ENCODE measurements around the gene GATAD2A.

The GATAD2A gene

GRCh38 chr19:19507354-19507753 lies 101.9 kb downstream of the GATAD2A start:
- no peak for DNase-seq (ENCODE audit: low spot score)

GRCh38 chr19:19508217-19508616 lies 102.7 kb downstream of the GATAD2A start:
- no peak for DNase-seq (ENCODE audit: low spot score)

- no peak for DNase-seq (ENCODE audit: low spot score)
Measured at GRCh38 chr19:19510432-19510831, 105.0 kb downstream of the GATAD2A start.

- no peak for DNase-seq (ENCODE audit: low spot score)
Measured at GRCh38 chr19:19513682-19514081, 108.2 kb downstream of the GATAD2A start.

GRCh38 chr19:19514215-19514657 lies 108.8 kb downstream of the GATAD2A start:
- DNase-seq (ENCODE audit: low spot score), result no peak

GRCh38 chr19:19514881-19515641 lies 109.6 kb downstream of the GATAD2A start, which contains the start of gene TSSK6:
Gene TSSK6, minus strand, starts transcription at chr19:19515548. Its CDS starts 121 bp downstream, at chr19:19515427.
- DNase-seq (ENCODE audit: low spot score), result no peak

GRCh38 chr19:19515642-19516519 lies 110.4 kb downstream of the GATAD2A start, which contains the start of gene NDUFA13:
Gene NDUFA13, plus strand, starts transcription at chr19:19516225. Its CDS starts 14 bp downstream, at chr19:19516239.
- DNase-seq (ENCODE audit: low spot score), result peak; percentile 95

- no peak for DNase-seq (ENCODE audit: low spot score)
Measured at GRCh38 chr19:19517235-19517619, 111.8 kb downstream of the GATAD2A start.

- DNase-seq (ENCODE audit: low spot score), result no peak
Measured at GRCh38 chr19:19520989-19521388, 115.5 kb downstream of the GATAD2A start.

- no peak for DNase-seq (ENCODE audit: low spot score)
Measured at GRCh38 chr19:19523177-19523576, 117.7 kb downstream of the GATAD2A start.

- DNase-seq (ENCODE audit: low spot score), result no peak
Measured at GRCh38 chr19:19524053-19524452, 118.6 kb downstream of the GATAD2A start.

- no peak for DNase-seq (ENCODE audit: low spot score)
Measured at GRCh38 chr19:19525611-19526380, 120.3 kb downstream of the GATAD2A start.

- DNase-seq (ENCODE audit: low spot score), result no peak
Measured at GRCh38 chr19:19526581-19527370, 121.3 kb downstream of the GATAD2A start.

GRCh38 chr19:19527371-19527656 lies 121.8 kb downstream of the GATAD2A start:
- no peak for DNase-seq (ENCODE audit: low spot score)

- DNase-seq (ENCODE audit: low spot score), result no peak
Measured at GRCh38 chr19:19527674-19528625, 122.5 kb downstream of the GATAD2A start.

GRCh38 chr19:19528721-19529490 lies 123.4 kb downstream of the GATAD2A start, which contains the start of gene YJEFN3:
Gene YJEFN3, plus strand, starts transcription at chr19:19528911. Its CDS starts 22 bp downstream, at chr19:19528933.
- no peak for DNase-seq (ENCODE audit: low spot score)

- no peak for DNase-seq (ENCODE audit: low spot score)
Measured at GRCh38 chr19:19529783-19530422, 124.4 kb downstream of the GATAD2A start.

GRCh38 chr19:19530423-19530804 lies 124.9 kb downstream of the GATAD2A start:
- no peak for DNase-seq (ENCODE audit: low spot score)

GRCh38 chr19:19530889-19531288 lies 125.4 kb downstream of the GATAD2A start:
- DNase-seq (ENCODE audit: low spot score), result no peak

Measured in activated CD4-positive, alpha-beta T cell treated with anti-CD3 and anti-CD28 coated beads, Interleukin-2, Interleukin-4, amounts not matched to agents 100 ng/mL and 50 ng/mL, durations not matched to agents 16 hours and 8 hours (primary cell).